ENCODE measurements around the gene POU4F1.

Gene POU4F1

DNA sequence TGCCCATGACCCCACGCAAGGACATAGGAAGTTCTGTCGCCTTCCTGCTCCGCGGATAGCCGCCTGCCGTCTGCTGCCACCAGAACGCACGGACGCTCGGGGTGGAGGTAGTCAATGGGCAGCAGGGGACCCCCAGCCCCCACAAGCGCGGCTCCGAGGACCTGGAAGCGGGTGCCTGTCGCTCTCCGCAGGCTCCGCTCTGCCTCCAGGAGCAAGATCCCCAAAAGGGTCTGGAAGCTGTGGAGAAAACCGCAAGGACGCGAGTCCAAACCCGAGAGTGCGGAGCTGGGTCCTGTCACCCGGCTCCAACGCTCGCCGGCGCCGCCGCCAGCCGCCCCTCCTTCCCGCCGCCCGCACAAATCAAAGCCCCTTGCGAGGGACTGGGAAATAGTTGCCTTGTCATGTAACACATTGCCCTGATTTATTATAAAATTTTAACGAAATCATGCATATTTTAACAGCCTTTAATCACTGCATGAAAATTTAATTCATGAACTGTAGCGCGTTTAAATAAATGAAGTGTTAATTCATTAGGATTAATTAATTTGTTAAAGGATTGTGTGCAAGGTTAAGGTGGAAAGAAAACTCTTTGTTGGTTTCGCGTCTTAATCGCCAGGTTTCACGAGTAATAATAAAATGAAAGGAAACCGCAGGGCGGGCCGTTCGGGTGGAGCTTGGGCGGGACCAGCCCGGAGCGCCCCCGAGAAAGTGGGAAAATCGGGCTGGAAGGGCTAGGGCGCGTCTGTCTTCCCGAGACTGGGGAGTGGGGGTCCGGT is 5.5 kb upstream of the POU4F1 start:
- peak overlapping the region; percentile 47 for H3K4me3 ChIP-seq (ENCODE audit: low read depth, low read length)
- TF ChIP-seq CTCF (IDR thresholded peaks at IDR 0.05; ENCODE audit: low read depth, low read length, missing control alignments): no peak
- in situ Hi-C loops (cut with HindIII; ENCODE audit: low pct_ligation_motif_present, low sequenced_read_pairs): no loop called here
- no peak for DNase-seq
- H3K27ac ChIP-seq: no peak overlapping the region
- H3K36me3 ChIP-seq (replicated peaks): no peaks in the 10 kb centered on the region
- H3K27me3 ChIP-seq (replicated peaks): peaks cover 57% of the 10 kb centered on the region

DNA sequence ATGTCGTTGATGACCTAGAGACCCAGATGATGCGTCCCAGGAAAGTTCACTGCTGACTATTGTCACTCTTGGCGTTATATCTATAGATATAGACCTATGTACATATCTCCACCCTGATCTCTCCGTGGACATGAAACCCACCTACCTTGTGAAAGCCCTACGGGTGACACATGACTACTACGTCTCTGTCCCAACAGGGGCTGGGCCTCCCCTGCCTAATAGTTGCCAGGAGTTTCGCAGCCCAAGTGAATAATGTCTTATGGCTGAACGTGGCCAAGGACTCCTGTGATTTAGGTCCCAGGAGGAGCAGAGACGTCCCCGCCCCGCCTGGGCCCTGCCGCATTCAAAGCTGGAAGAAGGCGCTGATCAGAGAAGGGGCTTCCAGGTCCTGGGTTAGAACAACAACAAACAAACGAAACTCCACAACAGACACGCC is 4.9 kb upstream of the POU4F1 start:
- no peak for DNase-seq
- no peak for TF ChIP-seq CTCF (IDR thresholded peaks at IDR 0.05; ENCODE audit: low read depth, low read length, missing control alignments)
- peaks cover 63% of the 10 kb centered on the region for H3K27me3 ChIP-seq (replicated peaks)
- no peak overlapping the region for H3K4me3 ChIP-seq (ENCODE audit: low read depth, low read length)
- no peak overlapping the region for H3K27ac ChIP-seq
- H3K36me3 ChIP-seq (replicated peaks): no peaks in the 10 kb centered on the region
- in situ Hi-C loops (cut with HindIII; ENCODE audit: low pct_ligation_motif_present, low sequenced_read_pairs): no loop called here

GRCh38 chr13:78607409-78608251 is 4.3 kb upstream of the POU4F1 start:
- DNase-seq: no peak
- Histone ChIP-seq H3K36me3 (replicated peaks) (no peaks in the 10 kb centered on the region), H3K27ac (no peak overlapping the region), H3K4me3 (ENCODE audit: low read depth, low read length) (no peak overlapping the region), H3K27me3 (replicated peaks) (peaks cover 70% of the 10 kb centered on the region)
- TF ChIP-seq CTCF (IDR thresholded peaks at IDR 0.05; ENCODE audit: low read depth, low read length, missing control alignments): no peak
- in situ Hi-C loops (cut with HindIII; ENCODE audit: low pct_ligation_motif_present, low sequenced_read_pairs): no loop called here

DNA sequence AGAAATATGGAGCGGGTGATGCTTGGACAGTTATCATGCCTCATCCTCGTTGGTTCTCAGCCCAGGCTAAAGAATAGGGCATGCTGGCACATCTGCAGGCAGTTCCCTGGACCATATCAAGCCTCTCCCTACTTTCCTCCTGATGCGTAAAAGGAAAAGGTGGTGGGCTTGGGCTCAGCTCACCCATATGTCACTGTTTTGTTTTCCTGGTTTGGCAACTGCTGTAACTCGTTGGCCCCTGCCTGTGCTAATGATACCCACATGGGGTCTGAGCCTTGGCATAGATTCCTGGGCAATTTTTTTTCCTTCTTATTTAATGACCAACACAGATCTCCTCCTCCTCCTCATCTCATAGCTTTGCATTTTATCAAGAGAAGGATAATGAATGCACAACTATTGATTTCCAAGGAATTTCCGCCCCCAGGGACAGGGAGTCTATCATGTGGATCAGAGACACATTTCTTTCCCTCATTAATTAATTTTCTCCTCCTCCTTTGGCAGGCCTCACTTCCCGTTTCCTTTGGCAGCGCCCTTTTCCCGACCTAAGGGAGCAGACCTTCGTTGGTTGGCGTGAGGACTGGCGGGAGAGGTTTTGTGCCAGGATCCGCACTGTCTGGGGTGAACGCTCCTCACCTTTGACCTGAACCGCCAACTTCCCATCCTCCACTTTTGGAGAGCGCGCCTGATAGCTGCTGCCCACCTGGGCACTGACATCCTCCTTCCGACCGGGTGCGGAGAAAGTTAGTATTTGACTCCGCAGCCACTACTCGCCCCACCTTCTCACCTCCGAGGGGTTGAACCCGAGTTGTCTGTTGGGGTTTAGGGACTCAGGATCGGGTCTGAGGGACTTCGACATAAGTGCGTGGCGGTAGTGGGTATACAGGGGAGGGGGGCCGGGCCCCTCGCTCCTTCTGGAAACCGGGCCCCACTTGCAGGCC is 3.4 kb upstream of the POU4F1 start:
- Histone ChIP-seq H3K27ac (no peak overlapping the region), H3K36me3 (replicated peaks) (no peaks in the 10 kb centered on the region), H3K27me3 (replicated peaks) (peaks cover 74% of the 10 kb centered on the region), H3K4me3 (ENCODE audit: low read depth, low read length) (no peak overlapping the region)
- no peak for TF ChIP-seq CTCF (IDR thresholded peaks at IDR 0.05; ENCODE audit: low read depth, low read length, missing control alignments)
- in situ Hi-C loops (cut with HindIII; ENCODE audit: low pct_ligation_motif_present, low sequenced_read_pairs): no loop called here
- no peak for DNase-seq

DNA sequence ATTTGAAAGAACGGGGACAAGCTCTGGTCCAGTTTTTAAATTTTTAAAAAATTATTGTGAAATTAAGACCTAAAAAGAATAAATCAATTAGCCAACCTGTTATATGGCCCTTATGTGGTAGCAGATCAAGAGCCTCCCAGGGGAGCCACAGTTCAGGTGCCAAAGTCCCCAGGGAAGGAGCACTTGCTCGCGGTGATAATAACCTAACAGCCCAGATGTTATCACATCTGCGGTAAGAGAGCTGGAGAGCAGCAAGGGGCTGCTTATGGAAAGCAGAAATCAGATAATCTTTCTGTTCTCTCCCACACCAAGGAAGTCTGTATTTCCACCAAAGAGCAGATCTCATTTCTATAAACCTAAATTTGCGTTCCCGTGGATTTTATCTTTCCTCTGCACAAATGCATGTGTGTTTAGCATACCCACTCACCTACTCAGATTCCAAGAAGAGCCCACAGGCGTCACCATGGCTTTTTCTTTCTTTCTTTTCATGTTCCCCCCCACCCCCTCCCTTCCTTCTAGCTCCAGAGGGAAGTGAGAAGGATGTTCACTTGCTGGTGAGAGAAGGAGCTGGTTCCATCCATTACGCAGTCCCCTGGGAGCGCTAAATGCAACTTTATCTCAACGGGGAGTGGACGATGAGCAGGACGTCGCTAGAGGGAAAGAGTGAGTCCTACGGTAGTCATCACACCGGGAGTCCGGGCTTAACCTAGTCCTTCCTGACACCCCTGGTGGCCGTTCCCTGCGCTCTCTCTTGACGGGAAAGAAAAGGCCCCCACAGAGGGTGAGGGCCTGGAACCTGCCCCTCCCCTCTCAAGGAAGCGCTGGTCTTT is 1.6 kb upstream of the POU4F1 start:
- TF ChIP-seq CTCF (IDR thresholded peaks at IDR 0.05; ENCODE audit: low read depth, low read length, missing control alignments): peak; percentile 17
- no peak overlapping the region for H3K27ac ChIP-seq
- H3K36me3 ChIP-seq (replicated peaks): no peaks in the 10 kb centered on the region
- H3K4me3 ChIP-seq (ENCODE audit: low read depth, low read length): no peak overlapping the region
- in situ Hi-C loops (cut with HindIII; ENCODE audit: low pct_ligation_motif_present, low sequenced_read_pairs): no loop called here
- H3K27me3 ChIP-seq (replicated peaks): peaks cover 85% of the 10 kb centered on the region
- no peak for DNase-seq
